H1 (cell line): Measurements from ENCODE around the gene SPEF1. TPM values are rescaled to one million over a fixed set of nuclear protein-coding genes. Genes with fewer than 3 reads are reported as not detected.

Experiments
- CTCF ChIA-PET: fragments of 300-600 bp; sonication (Branson Sonifier 250); formaldehyde crosslinking; loops from one replicate; lab custom pipeline; 2021; ENCODE audit not compliant: partially characterized antibody; lab: Charles Lee
- POLR2A ChIA-PET: fragments of 300-600 bp; sonication (Branson Sonifier 250); formaldehyde crosslinking; loops from one replicate; lab custom pipeline; 2021; ENCODE audit warnings: inconsistent platforms; ENCODE audit not compliant: partially characterized antibody; lab: Charles Lee
- DNase-seq, 2 experiments: peaks; one replicate each; pipeline versions ENCODE4 v3.0.0 to v3.0.0-alpha.2; 2010 to 2022; ENCODE audit warnings: low spot score in 2 of 2, low read depth in 1 of 2, mixed read lengths in 1 of 2
- FAIRE-seq: peaks from 2 replicates; lab custom pipeline; 2011; peaks lifted over from hg19 to GRCh38; lab: Jason Lieb, UNC
- H2AFZ ChIP-seq: 2 replicates; pipeline ENCODE4 v1.8.1; 2012; ENCODE audit warnings: low read length, inconsistent platforms
- H2AK5ac ChIP-seq: 2 replicates; pipeline ENCODE4 v1.6.1; 2013; ENCODE audit warnings: low read depth, low read length
- H2BK120ac ChIP-seq: replicated peaks from 2 replicates; pipeline ENCODE3; 2013; ENCODE audit warnings: low read depth, low read length, inconsistent platforms
- H2BK12ac ChIP-seq: 2 replicates; pipeline ENCODE4 v1.6.1; 2013; ENCODE audit warnings: low read depth, low read length
- H2BK15ac ChIP-seq: 2 replicates; pipeline ENCODE4 v1.6.1; 2013; ENCODE audit warnings: low read length
- H2BK20ac ChIP-seq: 2 replicates; pipeline ENCODE4 v1.6.1; 2013; ENCODE audit warnings: low read length
- H2BK5ac ChIP-seq: 2 replicates; pipeline ENCODE4 v1.6.1; 2013; ENCODE audit warnings: low read depth, low read length
- H3K14ac ChIP-seq: 2 replicates; pipeline ENCODE4 v1.6.1; 2013; ENCODE audit warnings: inconsistent platforms; ENCODE audit not compliant: insufficient read length
- H3K18ac ChIP-seq: 2 replicates; pipeline ENCODE4 v1.6.1; 2013; ENCODE audit warnings: low read length; ENCODE audit errors: extremely low read depth
- H3K23ac ChIP-seq: 2 replicates; pipeline ENCODE4 v1.6.1; 2013; ENCODE audit warnings: inconsistent platforms; ENCODE audit not compliant: insufficient read length
- H3K23me2 ChIP-seq: 2 replicates; pipeline ENCODE4 v1.6.1; 2013; ENCODE audit warnings: low read depth, low read length
- H3K27ac ChIP-seq: 2 replicates; pipeline ENCODE4 v1.6.1; 2011; ENCODE audit warnings: low read depth, low read length, inconsistent platforms
- H3K27me3 ChIP-seq, 4 experiments: replicated peaks in 1 of 4; 1 replicate in 1 of 4; 2 replicates in 3 of 4; pipeline versions ENCODE4 v1.6.1 to v1.8.1; 2011 to 2013; ENCODE audit warnings: low read length in 3 of 4, mild to moderate bottlenecking in 3 of 4, inconsistent platforms in 2 of 4, mixed read lengths in 2 of 4, moderate library complexity in 1 of 4; ENCODE audit not compliant: control insufficient read depth in 3 of 4, insufficient read depth in 3 of 4; ENCODE audit errors: extremely low read depth in 1 of 4
- H3K36me3 ChIP-seq, 4 experiments: 2 replicates each; pipeline versions ENCODE4 v1.6.1 to v1.8.1; 2011 to 2013; ENCODE audit warnings: mild to moderate bottlenecking in 4 of 4, low read length in 3 of 4, moderate library complexity in 2 of 4, control low read depth in 1 of 4, inconsistent platforms in 1 of 4; ENCODE audit not compliant: insufficient read depth in 4 of 4, control insufficient read depth in 2 of 4
- H3K4ac ChIP-seq: replicated peaks from 2 replicates; pipeline ENCODE3; 2013; ENCODE audit warnings: low read length, low read depth, mixed read lengths, inconsistent platforms; ENCODE audit not compliant: insufficient read length
- H3K4me1 ChIP-seq, 4 experiments: replicated peaks in 1 of 4; 1 replicate in 1 of 4; 2 replicates in 3 of 4; pipeline versions ENCODE4 v1.6.1 to v1.8.1; 2011 to 2013; ENCODE audit warnings: low read length in 3 of 4, inconsistent platforms in 2 of 4, mixed read lengths in 1 of 4; ENCODE audit not compliant: insufficient read depth in 4 of 4, control insufficient read depth in 3 of 4
- H3K4me2 ChIP-seq, 2 experiments: 2 replicates each; pipeline versions ENCODE4 v1.6.1 to v1.8.1; 2011 to 2013; ENCODE audit warnings: low read depth in 2 of 2, low read length in 2 of 2, control low read depth in 1 of 2, inconsistent platforms in 1 of 2, mild to moderate bottlenecking in 1 of 2; ENCODE audit not compliant: insufficient read depth in 1 of 2
- H3K4me3 ChIP-seq, 4 experiments: fragments of 200-600, 300-600 bp in 1 of 4; sonication (generic), shearing (Covaris generic), sonication (Bioruptor Twin) in 1 of 4; 2 replicates each; pipeline versions ENCODE4 v1.5.1 to v1.8.1; 2011 to 2016; ENCODE audit warnings: low read length in 4 of 4, low read depth in 3 of 4, control low read depth in 2 of 4, inconsistent platforms in 2 of 4, mild to moderate bottlenecking in 2 of 4, mixed read lengths in 1 of 4, moderate library complexity in 1 of 4; ENCODE audit not compliant: insufficient read depth in 2 of 4; ENCODE audit errors: extremely low read depth in 1 of 4
- H3K56ac ChIP-seq: replicated peaks from 2 replicates; pipeline ENCODE3; 2013; ENCODE audit warnings: low read depth, mild to moderate bottlenecking, mixed read lengths, low read length, inconsistent platforms; ENCODE audit not compliant: insufficient read length
- H3K79me1 ChIP-seq: 2 replicates; pipeline ENCODE4 v1.6.1; 2013; ENCODE audit warnings: low read depth, low read length, control low read depth
- H3K79me2 ChIP-seq, 2 experiments: 2 replicates each; pipeline versions ENCODE4 v1.6.1 to v1.8.1; 2012 to 2013; ENCODE audit warnings: low read length in 2 of 2, mild to moderate bottlenecking in 2 of 2, inconsistent platforms in 1 of 2; ENCODE audit not compliant: insufficient read depth in 2 of 2, control insufficient read depth in 1 of 2
- H3K9ac ChIP-seq, 4 experiments: replicated peaks in 1 of 4; 1 replicate in 1 of 4; 2 replicates in 3 of 4; pipeline versions ENCODE4 v1.6.1 to v1.8.1; 2011 to 2013; ENCODE audit warnings: low read depth in 3 of 4, low read length in 3 of 4, control low read depth in 2 of 4, mild to moderate bottlenecking in 2 of 4, moderate library complexity in 2 of 4, inconsistent platforms in 1 of 4; ENCODE audit errors: extremely low read depth in 1 of 4
- H3K9me3 ChIP-seq, 2 experiments: 2 replicates each; pipeline versions ENCODE4 v1.6.1 to v1.8.1; 2012 to 2013; ENCODE audit warnings: mild to moderate bottlenecking in 2 of 2, moderate library complexity in 2 of 2, control low read depth in 1 of 2, inconsistent platforms in 1 of 2, low read depth in 1 of 2, low read length in 1 of 2, mixed read lengths in 1 of 2; ENCODE audit not compliant: insufficient read depth in 2 of 2
- H4K20me1 ChIP-seq, 2 experiments: replicated peaks in 1 of 2; 2 replicates each; pipeline versions ENCODE3 to v1.8.1; 2011 to 2013; ENCODE audit warnings: inconsistent platforms in 2 of 2, low read length in 2 of 2, mild to moderate bottlenecking in 1 of 2; ENCODE audit not compliant: insufficient read depth in 2 of 2, control insufficient read depth in 1 of 2
- H4K5ac ChIP-seq: 2 replicates; pipeline ENCODE4 v1.6.1; 2013; ENCODE audit warnings: low read length, low read depth, mixed read lengths, inconsistent platforms; ENCODE audit not compliant: insufficient read length
- H4K8ac ChIP-seq: 2 replicates; pipeline ENCODE4 v1.8.0; 2013; ENCODE audit warnings: mild to moderate bottlenecking, moderate library complexity, low read length, inconsistent platforms; ENCODE audit not compliant: insufficient read depth; ENCODE audit errors: extremely low read depth
- H4K91ac ChIP-seq: replicated peaks from 2 replicates; pipeline ENCODE3; 2013; ENCODE audit warnings: low read length, mixed read lengths, inconsistent platforms; ENCODE audit not compliant: insufficient read length
- ASH2L ChIP-seq: fragments of 200-600, 300-600 bp; sonication (generic); IDR thresholded peaks from one replicate; pipeline ENCODE4 v1.7.1; 2017; ENCODE audit warnings: low read length
- BACH1 ChIP-seq: IDR thresholded peaks from 2 replicates; pipeline ENCODE4 v1.6.1; 2012; ENCODE audit warnings: low read length, improper control_type of control experiment
- BCL11A ChIP-seq, 2 experiments: IDR thresholded peaks; one replicate each; pipeline ENCODE4 v1.6.1; 2011; ENCODE audit warnings: low read depth in 2 of 2, low read length in 2 of 2, mild to moderate bottlenecking in 2 of 2
- CHD1 ChIP-seq: IDR thresholded peaks from 2 replicates; pipeline ENCODE4 v1.6.1; 2012; ENCODE audit warnings: low read depth, low read length, improper control_type of control experiment
- CREB1 ChIP-seq: IDR thresholded peaks from 2 replicates; pipeline ENCODE4 v1.6.1; 2012; ENCODE audit warnings: inconsistent platforms
- CTBP2 ChIP-seq: IDR thresholded peaks from 2 replicates; pipeline ENCODE4 v1.7.0; 2011; ENCODE audit warnings: borderline replicate concordance, mild to moderate bottlenecking, moderate library complexity, mixed read lengths, low read length; ENCODE audit not compliant: insufficient read depth, insufficient read length
- KDM4A ChIP-seq: IDR thresholded peaks from one replicate; pipeline ENCODE4 v1.7.1; 2012; ENCODE audit warnings: low read depth, mild to moderate bottlenecking, moderate library complexity, low read length, inconsistent platforms; ENCODE audit not compliant: severe bottlenecking
- RNF2 ChIP-seq: fragments of 200-900, 300-1000 bp; sonication (generic); IDR thresholded peaks from 2 replicates; pipeline ENCODE4 v1.7.1; 2016; ENCODE audit warnings: borderline replicate concordance, low read depth, mild to moderate bottlenecking, antibody characterized with exemption, low read length; ENCODE audit not compliant: poor library complexity, severe bottlenecking; ENCODE audit errors: missing control alignments
- SAP30 ChIP-seq: fragments of 300-600 bp; sonication (generic); IDR thresholded peaks from 2 replicates; pipeline ENCODE4 v1.7.1; 2012; ENCODE audit warnings: low read length, moderate library complexity, mild to moderate bottlenecking, inconsistent platforms; ENCODE audit not compliant: insufficient read depth, insufficient replicate concordance
- SIX5 ChIP-seq: IDR thresholded peaks from 2 replicates; pipeline ENCODE4 v1.6.1; 2011; ENCODE audit warnings: mild to moderate bottlenecking, low read depth, low read length
- SP4 ChIP-seq: IDR thresholded peaks from 2 replicates; pipeline ENCODE4 v1.6.1; 2012; ENCODE audit warnings: low read length, inconsistent platforms
- YY1 ChIP-seq: IDR thresholded peaks from 2 replicates; pipeline ENCODE4 v1.6.1; 2011; ENCODE audit warnings: low read depth, mild to moderate bottlenecking, low read length
- WGBS, 2 experiments: shearing (Covaris generic) in 1 of 2; methylation state at CpG; one replicate each; pipeline versions ENCODE4 v1.1.6 to v1.1.7; 2013 to 2015; ENCODE audit warnings: low lambda C conversion rate in 2 of 2, mixed read lengths in 2 of 2, inconsistent platforms in 1 of 2, low coverage in 1 of 2, missing lambda C conversion rate in 1 of 2; ENCODE audit not compliant: insufficient replicate concordance in 2 of 2, insufficient coverage in 1 of 2, insufficient read length in 1 of 2; ENCODE audit errors: extremely low coverage in 1 of 2, missing lambda C conversion rate in 1 of 2; 5-methylcytosine and 5-hydroxymethylcytosine counted together
- polyA plus RNA-seq, 7 experiments: library from polyadenylated mRNA; depleted of rRNA in 3 of 7; stranded (reverse) in 5 of 7; unstranded in 2 of 7; fragments of >200 nt in 5 of 7; fragments of 200-250 nt in 2 of 7; gene quantifications; 1 replicate in 5 of 7; 2 replicates in 1 of 7; 4 replicates in 1 of 7; pipeline versions ENCODE4 v1.2.1 to v1.2.3, GENCODE V29; 2011 to 2013; ENCODE audit warnings: missing spikeins in 2 of 7, mixed read lengths in 2 of 7
- total RNA-seq: library from RNA; stranded (reverse); fragmentation: NEBNext Ultra II Directional; extraction: Animal tissue kit (Norgen Biotek cat#: 25700); gene quantifications from 2 replicates; pipeline ENCODE4 v1.2.1, GENCODE V29; 2021
- TF ChIP-seq, protein P1 (sequence below): IDR thresholded peaks from 2 replicates; pipeline ENCODE4 v1.6.1; 2012; ENCODE audit warnings: inconsistent platforms

Gene SPEF1
- total and polyA plus RNA-seq, 2 of the 8 experiments (the other 6 are each of a cell fraction or from before 2014, with no cell fraction given), result 0.51 to 0.71 TPM

DNA sequence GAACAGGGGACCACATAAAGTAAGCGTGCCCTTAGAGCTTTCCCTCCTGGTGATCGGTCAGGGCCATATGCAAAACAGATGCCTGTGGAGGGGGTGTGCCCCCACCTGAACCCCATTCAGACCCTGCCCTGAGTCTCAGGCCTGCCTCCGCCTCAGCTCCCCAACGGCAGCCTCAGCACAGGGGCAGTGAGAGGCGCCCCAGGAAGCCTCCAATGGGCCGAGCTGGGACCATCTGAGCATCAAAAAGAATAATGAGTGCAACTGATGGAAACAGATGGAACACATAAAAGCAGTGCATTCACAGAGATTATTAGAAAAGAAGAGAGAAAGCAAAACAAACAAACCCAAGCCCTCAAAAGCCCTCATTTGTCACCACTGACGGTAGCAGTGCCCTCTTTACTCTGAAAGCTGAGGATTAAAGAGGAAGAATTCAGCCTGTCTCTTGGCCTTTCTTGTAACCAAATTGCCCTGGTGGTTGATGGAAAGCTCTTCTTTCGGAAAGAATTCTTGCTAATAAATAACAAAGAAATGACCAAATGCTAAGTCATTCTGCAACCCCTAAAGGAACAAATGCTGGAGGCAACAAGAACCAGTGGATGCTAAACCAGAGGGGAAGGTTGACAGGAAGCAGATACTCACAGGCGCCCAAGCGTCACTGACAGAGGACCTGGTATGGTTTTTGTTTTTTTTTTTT lies 20.4 kb downstream of the SPEF1 start:
- 82% methylated on average over 10 of the region's 10 CpGs; no CpG with 5 or more reads in 1 of the 2 experiments for WGBS, 2 experiments
- Histone ChIP-seq H3K9ac (no peak overlapping the region), H2BK12ac (no peak overlapping the region), H3K14ac (no peak overlapping the region), H2BK15ac (no peak overlapping the region), H3K18ac (no peak overlapping the region), H3K23ac (no peak overlapping the region), H4K8ac (no peak overlapping the region), H2AK5ac (no peak overlapping the region), H2BK20ac (no peak overlapping the region), H2AFZ (no peak overlapping the region), H4K91ac (no peak overlapping the region), H4K5ac (no peak overlapping the region), H3K4me1 (no peaks in the 10 kb centered on the region), H4K20me1 (peaks cover 2 to 17% of the 10 kb centered on the region in 2 experiments), H3K36me3 (peaks cover 0 to 15% (median 2%) of the 10 kb centered on the region in 4 experiments; a peak in 4 of 8 replicates), H3K23me2 (no peaks in the 10 kb centered on the region), H3K4ac (no peak overlapping the region), H3K56ac (no peak overlapping the region), H3K27me3 (no peaks in the 10 kb centered on the region), H2BK120ac (no peak overlapping the region), H3K79me2 (peaks cover 0 to 16% of the 10 kb centered on the region in 2 experiments; a peak in 1 of 4 replicates), H3K4me3 (no peak overlapping the region), H3K9me3 (no peaks in the 10 kb centered on the region), H3K27ac (no peak overlapping the region), H3K4me2 (no peak overlapping the region), H3K79me1 (peaks cover 15% of the 10 kb centered on the region), H2BK5ac (no peak overlapping the region; the same call in 1 of the 2 replicates)
- no peak for FAIRE-seq
- DNase-seq, result no peak
- ChIA-PET POLR2A (interaction anchor here (0.7 to 1.2 kb wide), 5 partner anchors 10 to 21 kb away, joined by 3 to 5 read pairs (median 3); partner anchors contain the start of gene SPEF1), CTCF (interaction anchor here (0.8 to 18.6 kb wide), 9 partner anchors 2 to 84 kb away, joined by 3 to 277 read pairs (median 5); partner anchors contain the start of genes ADISSP and HSPA12B)
- TF ChIP-seq CREB1 (no peak), CTBP2 (no peak), YY1 (no peak), SP4 (no peak), ASH2L (no peak), CHD1 (no peak), RNF2 (no peak), BCL11A (IDR thresholded peaks at IDR 0.05; ENCODE audit: low read depth in 2 of 2, low read length in 2 of 2) (no peak), SIX5 (no peak), KDM4A (no peak), BACH1 (no peak), SAP30 (no peak)
- TF ChIP-seq, protein P1, sequence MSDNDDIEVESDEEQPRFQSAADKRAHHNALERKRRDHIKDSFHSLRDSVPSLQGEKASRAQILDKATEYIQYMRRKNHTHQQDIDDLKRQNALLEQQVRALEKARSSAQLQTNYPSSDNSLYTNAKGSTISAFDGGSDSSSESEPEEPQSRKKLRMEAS, result no peak
